ENCODE results near the gene CABLES2.

- TF ChIP-seq, protein P1, sequence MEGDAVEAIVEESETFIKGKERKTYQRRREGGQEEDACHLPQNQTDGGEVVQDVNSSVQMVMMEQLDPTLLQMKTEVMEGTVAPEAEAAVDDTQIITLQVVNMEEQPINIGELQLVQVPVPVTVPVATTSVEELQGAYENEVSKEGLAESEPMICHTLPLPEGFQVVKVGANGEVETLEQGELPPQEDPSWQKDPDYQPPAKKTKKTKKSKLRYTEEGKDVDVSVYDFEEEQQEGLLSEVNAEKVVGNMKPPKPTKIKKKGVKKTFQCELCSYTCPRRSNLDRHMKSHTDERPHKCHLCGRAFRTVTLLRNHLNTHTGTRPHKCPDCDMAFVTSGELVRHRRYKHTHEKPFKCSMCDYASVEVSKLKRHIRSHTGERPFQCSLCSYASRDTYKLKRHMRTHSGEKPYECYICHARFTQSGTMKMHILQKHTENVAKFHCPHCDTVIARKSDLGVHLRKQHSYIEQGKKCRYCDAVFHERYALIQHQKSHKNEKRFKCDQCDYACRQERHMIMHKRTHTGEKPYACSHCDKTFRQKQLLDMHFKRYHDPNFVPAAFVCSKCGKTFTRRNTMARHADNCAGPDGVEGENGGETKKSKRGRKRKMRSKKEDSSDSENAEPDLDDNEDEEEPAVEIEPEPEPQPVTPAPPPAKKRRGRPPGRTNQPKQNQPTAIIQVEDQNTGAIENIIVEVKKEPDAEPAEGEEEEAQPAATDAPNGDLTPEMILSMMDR (conservative IDR thresholded peaks at IDR 0.05; ENCODE audit: low read length): no peak
- TF ChIP-seq EZH2phosphoT487 (IDR thresholded peaks at IDR 0.05; ENCODE audit: borderline replicate concordance, low read depth, low read length): no peak
These were observed 53.6 kb downstream of the CABLES2 start for GRCh38 chr20:62353289-62354030.

Data from OCI-LY7 (cell line).